Measurements from ENCODE around the gene GIT1.

DNA sequence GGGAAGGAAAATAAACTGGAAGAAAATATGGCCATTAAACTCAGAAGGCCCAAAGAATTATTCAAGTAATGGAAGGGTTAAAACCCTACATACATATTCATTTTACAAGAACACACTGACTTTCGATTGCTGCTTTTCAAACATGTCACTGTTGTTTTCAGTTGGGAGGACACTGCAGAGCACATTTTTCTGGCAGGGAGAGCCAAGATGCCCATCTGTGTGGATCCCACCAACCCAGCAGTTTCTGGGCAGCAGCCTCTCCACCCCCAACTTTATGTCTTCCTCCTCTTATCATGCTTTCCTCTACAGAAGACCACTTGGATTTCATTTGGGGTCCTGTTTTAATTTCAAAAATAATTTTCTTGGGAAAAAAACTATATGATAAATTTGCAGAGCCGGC is 40.4 kb upstream of the GIT1 start:
- TF ChIP-seq CTCF (IDR thresholded peaks at IDR 0.05) = no peak
- no peak for TF ChIP-seq POLR2A (IDR thresholded peaks at IDR 0.05)
- no peak for TF ChIP-seq POLR2AphosphoS5 (IDR thresholded peaks at IDR 0.05)
